B cell (primary cell): Measurements from ENCODE around the gene PTPN11. TPM values are rescaled to one million over a fixed set of nuclear protein-coding genes. Genes with fewer than 3 reads are reported as not detected.
"Not testable (repeated sequence)": the region's sequence is repeated elsewhere in the genome, so short reads cannot be mapped to it uniquely, and the experiment has no call there.

Source experiments
- ATAC-seq: fragments of 200-7000 bp; cut with Tn5 transposase; one replicate; pipeline ENCODE4 v1.10.0; 2021; ENCODE audit warnings: low read depth, mild to moderate bottlenecking, moderate number of reproducible peaks, moderate library complexity
- CTCF ChIA-PET: fragments of 350-600 bp; sonication (Branson Sonifier 250); formaldehyde crosslinking; loops from one replicate; lab custom pipeline; 2021; ENCODE audit warnings: antibody characterized with exemption, inconsistent platforms; lab: Charles Lee
- POLR2A ChIA-PET: fragments of 350-600 bp; sonication (Branson Sonifier 250); formaldehyde crosslinking; loops from one replicate; lab custom pipeline; 2021; ENCODE audit warnings: antibody characterized with exemption; lab: Charles Lee
- DNase-seq: peaks from one replicate; pipeline ENCODE4 v3.0.0; 2013
- H2AFZ ChIP-seq: 2 replicates; pipeline ENCODE4 v1.6.1; 2012; ENCODE audit warnings: mild to moderate bottlenecking, low read depth, low read length; ENCODE audit not compliant: insufficient read depth, poor library complexity, severe bottlenecking
- H3K27ac ChIP-seq, 2 donors: 1 replicate in 1 of 2; 2 replicates in 1 of 2; pipeline ENCODE4 v1.5.1; 2012 to 2013; ENCODE audit warnings: low read length in 2 of 2, mild to moderate bottlenecking in 2 of 2, moderate library complexity in 1 of 2
- H3K27me3 ChIP-seq, 4 experiments: fragments of 200-600 bp in 1 of 4; sonication (generic) in 1 of 4; replicated peaks in 1 of 4; 1 replicate in 2 of 4; 2 replicates in 2 of 4; pipeline versions ENCODE4 v1.6.1 to v1.7.0; 2013 to 2016; ENCODE audit warnings: low read length in 3 of 4, mild to moderate bottlenecking in 2 of 4, mixed read lengths in 1 of 4, moderate library complexity in 1 of 4; ENCODE audit not compliant: insufficient read depth in 4 of 4, control insufficient read depth in 3 of 4; ENCODE audit errors: control extremely low read depth in 1 of 4
- H3K36me3 ChIP-seq, 2 experiments: replicated peaks in 1 of 2; 1 replicate in 1 of 2; 2 replicates in 1 of 2; pipeline versions ENCODE4 v1.6.1 to v1.7.1; 2013; ENCODE audit warnings: low read length in 1 of 2; ENCODE audit not compliant: insufficient read depth in 2 of 2, control insufficient read depth in 1 of 2; ENCODE audit errors: control extremely low read depth in 1 of 2, extremely low read depth in 1 of 2
- H3K4me1 ChIP-seq, 2 donors: fragments of 200-600 bp in 1 of 2; sonication (generic) in 1 of 2; 1 replicate in 1 of 2; 2 replicates in 1 of 2; pipeline versions ENCODE4 v1.5.1 to v1.6.1; 2013 to 2017; ENCODE audit warnings: low read length in 2 of 2; ENCODE audit not compliant: control insufficient read depth in 2 of 2, insufficient read depth in 2 of 2
- H3K4me2 ChIP-seq: replicated peaks from 2 replicates; pipeline ENCODE3; 2012; ENCODE audit warnings: mild to moderate bottlenecking, low read depth, low read length; ENCODE audit not compliant: poor library complexity, severe bottlenecking
- H3K4me3 ChIP-seq, 5 experiments: fragments of 200-600 bp in 1 of 5; sonication (generic) in 1 of 5; 1 replicate in 3 of 5; 2 replicates in 2 of 5; pipeline versions ENCODE4 v1.5.1 to v1.7.0; 2011 to 2016; ENCODE audit warnings: low read length in 4 of 5, mild to moderate bottlenecking in 4 of 5, low read depth in 2 of 5, control low read depth in 1 of 5, moderate library complexity in 1 of 5; ENCODE audit not compliant: insufficient read depth in 1 of 5; ENCODE audit errors: control extremely low read depth in 1 of 5, extremely low read depth in 1 of 5
- H3K79me2 ChIP-seq: fragments of 200-600 bp; sonication (generic); one replicate; pipeline ENCODE4 v1.6.0; 2016; ENCODE audit warnings: low read length; ENCODE audit not compliant: control insufficient read depth, insufficient read depth
- H3K9ac ChIP-seq: fragments of 200-600 bp; sonication (generic); 2 replicates; pipeline ENCODE4 v1.6.1; 2017; ENCODE audit warnings: mild to moderate bottlenecking, low read length, moderate library complexity
- H3K9me3 ChIP-seq, 3 donors: one replicate each; pipeline versions ENCODE4 v1.6.1 to v1.7.1; 2013; ENCODE audit warnings: low read length in 2 of 3; ENCODE audit not compliant: control insufficient read depth in 2 of 3, insufficient read depth in 1 of 3; ENCODE audit errors: control extremely low read depth in 1 of 3
- H4K20me1 ChIP-seq: 2 replicates; pipeline ENCODE4 v1.6.0; 2012; ENCODE audit warnings: mild to moderate bottlenecking, low read length; ENCODE audit not compliant: insufficient read depth, control insufficient read depth, poor library complexity, severe bottlenecking
- H3K27ac Mint-ChIP-seq: one replicate; pipeline ENCODE4 v1.8.0; 2021; ENCODE audit warnings: mixed read lengths
- H3K27me3 Mint-ChIP-seq: one replicate; pipeline ENCODE4 v1.8.0; 2021; ENCODE audit warnings: mixed read lengths
- H3K4me1 Mint-ChIP-seq: one replicate; pipeline ENCODE4 v1.8.0; 2021; ENCODE audit warnings: mixed read lengths
- H3K4me3 Mint-ChIP-seq: one replicate; pipeline ENCODE4 v1.8.0; 2021; ENCODE audit warnings: mixed read lengths
- H3K9me3 Mint-ChIP-seq: one replicate; pipeline ENCODE4 v1.8.0; 2022; ENCODE audit warnings: mixed read lengths; ENCODE audit not compliant: insufficient read depth
- CTCF ChIP-seq: fragments of 200-600 bp; IDR thresholded peaks from one replicate; pipeline ENCODE4 v1.8.0; 2022; ENCODE audit warnings: antibody characterized with exemption, mild to moderate bottlenecking
- EZH2 ChIP-seq: IDR thresholded peaks from 2 replicates; pipeline ENCODE4 v1.6.1; 2012; ENCODE audit warnings: borderline replicate concordance, low read depth, mild to moderate bottlenecking, moderate library complexity, low read length; ENCODE audit not compliant: insufficient read depth, poor library complexity, severe bottlenecking
- WGBS: methylation state at CpG from one replicate; pipeline ENCODE4 v1.1.5; 2013; ENCODE audit warnings: missing lambda C conversion rate; ENCODE audit not compliant: insufficient coverage; 5-methylcytosine and 5-hydroxymethylcytosine counted together
- intact Hi-C: fragments of 100-400 bp; cut with micrococcal nuclease; formaldehyde crosslinking; loops from one replicate; pipeline ENCODE4 v1.10.0; 2022
- polyA plus RNA-seq: library from polyadenylated mRNA; depleted of rRNA; stranded (reverse); fragments of >200 nt; gene quantifications from 2 replicates; pipeline ENCODE4 v1.2.3, GENCODE V29; 2012
- total RNA-seq, 2 donors: library from RNA; stranded (reverse); fragments of 120-200 nt in 1 of 2; gene quantifications; 1 replicate in 1 of 2; 2 replicates in 1 of 2; pipeline versions ENCODE4 v1.2.3 to v1.2.4, GENCODE V29; 2013 to 2022

Gene PTPN11
- total and polyA plus RNA-seq, 2 donors (not counting 1 experiment from before 2014, with no cell fraction given), result 7.8 to 53.1 TPM

- no peaks in the 10 kb centered on the region for H3K9me3 Mint-ChIP-seq
- peaks cover 69% of the 10 kb centered on the region for H3K79me2 ChIP-seq
- no peaks in the 10 kb centered on the region for H3K36me3 ChIP-seq
- H2AFZ ChIP-seq, result no peak overlapping the region
- intact Hi-C loops, result no loop called here
- no peak overlapping the region for H3K4me3 ChIP-seq
- H3K4me1 ChIP-seq, result no peaks in the 10 kb centered on the region
- no peak overlapping the region for H3K27ac ChIP-seq
- H3K9ac ChIP-seq, result no peak overlapping the region
- no peak overlapping the region for H3K4me3 Mint-ChIP-seq
- POLR2A ChIA-PET, result no interaction called here
- no peaks in the 10 kb centered on the region for H3K27me3 ChIP-seq
- H3K4me2 ChIP-seq, result no peak overlapping the region
- H4K20me1 ChIP-seq, result peaks cover 12% of the 10 kb centered on the region
- H3K9me3 ChIP-seq, result no peaks in the 10 kb centered on the region
- peaks cover 7% of the 10 kb centered on the region for H3K4me1 Mint-ChIP-seq
- ATAC-seq (no peak), DNase-seq (no peak)
- CTCF ChIA-PET, result interaction anchor here (0.6 to 0.9 kb wide), 2 partner anchors 11 kb away, joined by 3 to 7 read pairs; no protein-coding TSS in a partner anchor
- H3K27ac Mint-ChIP-seq, result no peak overlapping the region
- TF ChIP-seq CTCF, result no peak
- no peak for TF ChIP-seq EZH2
- no peaks in the 10 kb centered on the region for H3K27me3 Mint-ChIP-seq
Measured at GRCh38 chr12:112439769-112440168, 21.0 kb downstream of the PTPN11 start.

GRCh38 chr12:112440653-112441052 is 21.9 kb downstream of the PTPN11 start:
- POLR2A ChIA-PET, result interaction anchor here (0.7 kb wide), 1 partner anchor 12 kb away, joined by 5 read pairs; no protein-coding TSS in a partner anchor
- CTCF ChIA-PET, ATAC-seq: not testable (repeated sequence)

More at GRCh38 chr12:112440653-112441052, 21.9 kb downstream of the PTPN11 start:
- intact Hi-C loops, H3K27ac Mint-ChIP-seq, H3K4me3 Mint-ChIP-seq, H3K4me3 ChIP-seq, H3K9me3 Mint-ChIP-seq, H3K27me3 ChIP-seq, H3K36me3 ChIP-seq, H3K9me3 ChIP-seq, DNase-seq, H3K4me1 Mint-ChIP-seq, H3K4me2 ChIP-seq, H3K27me3 Mint-ChIP-seq, H3K9ac ChIP-seq, H3K4me1 ChIP-seq, H2AFZ ChIP-seq, H3K27ac ChIP-seq: not testable (repeated sequence)
- Histone ChIP-seq H3K79me2 (peaks cover 64% of the 10 kb centered on the region), H4K20me1 (peaks cover 12% of the 10 kb centered on the region)
- WGBS, result 100% methylated on average over 4 of the region's 9 CpGs
